IMR-90 (cell line): Measurements from ENCODE around the gene FBXL14. TPM values are rescaled to one million over a fixed set of nuclear protein-coding genes. Genes with fewer than 3 reads are reported as not detected.

Experiments used
- ATAC-seq: fragments of 200-7000 bp; cut with Tn5 transposase; 2 replicates; pipeline ENCODE4 v1.9.1; 2020; ENCODE audit warnings: low read depth, mild to moderate bottlenecking, moderate library complexity
- BruUV-seq: library from RNA; stranded (reverse); fragments of 400-500 nt; replicated peaks from 2 replicates; lab custom pipeline; 2021; lab: Mats Ljungman, UMichigan
- CTCF ChIA-PET: fragments of 300-600 bp; formaldehyde crosslinking; extraction: SDS; loops from one replicate; lab custom pipeline; 2021; ENCODE audit warnings: antibody characterized with exemption; lab: Yijun Ruan, JAX
- POLR2A ChIA-PET: fragments of 300-600 bp; sonication (Branson Sonifier 250); formaldehyde crosslinking; loops from one replicate; lab custom pipeline; 2022; ENCODE audit warnings: antibody characterized with exemption; ENCODE audit not compliant: unreplicated experiment; lab: Charles Lee
- DNase-seq: peaks from one replicate; pipeline ENCODE4 v3.0.0; 2013
- H2AFZ ChIP-seq: replicated peaks from 2 replicates; pipeline ENCODE3; 2013; ENCODE audit warnings: low read length, mild to moderate bottlenecking; ENCODE audit not compliant: poor library complexity
- H2AK5ac ChIP-seq: 2 replicates; pipeline ENCODE4 v1.6.1; 2013; ENCODE audit warnings: low read depth, low read length, inconsistent platforms
- H2AK9ac ChIP-seq: replicated peaks from 2 replicates; pipeline ENCODE3; 2013; ENCODE audit warnings: mild to moderate bottlenecking, low read depth, low read length, moderate library complexity; ENCODE audit not compliant: poor library complexity
- H2BK120ac ChIP-seq: 2 replicates; pipeline ENCODE4 v1.6.1; 2013; ENCODE audit warnings: low read depth, low read length, inconsistent platforms
- H2BK15ac ChIP-seq: 3 replicates; pipeline ENCODE4 v1.6.1; 2013; ENCODE audit warnings: low read depth, low read length, inconsistent platforms
- H2BK20ac ChIP-seq: 2 replicates; pipeline ENCODE4 v1.6.1; 2013; ENCODE audit warnings: low read depth, mild to moderate bottlenecking, inconsistent platforms, low read length, moderate library complexity
- H2BK5ac ChIP-seq: 2 replicates; pipeline ENCODE4 v1.6.1; 2013; ENCODE audit warnings: mild to moderate bottlenecking, low read depth, low read length, inconsistent platforms; ENCODE audit not compliant: poor library complexity, severe bottlenecking
- H3K14ac ChIP-seq: replicated peaks from 2 replicates; pipeline ENCODE4 v1.6.1; 2013; ENCODE audit warnings: low read depth, low read length, inconsistent platforms
- H3K18ac ChIP-seq: 2 replicates; pipeline ENCODE4 v1.6.1; 2013; ENCODE audit warnings: low read depth, low read length, control low read depth
- H3K23ac ChIP-seq: 2 replicates; pipeline ENCODE4 v1.6.1; 2013; ENCODE audit warnings: low read depth, low read length, inconsistent platforms
- H3K27ac ChIP-seq: 2 replicates; pipeline ENCODE4 v1.5.1; 2013; ENCODE audit warnings: mild to moderate bottlenecking, control low read depth, low read length; ENCODE audit not compliant: insufficient read depth
- H3K27me3 ChIP-seq: 2 replicates; pipeline ENCODE4 v1.6.1; 2013; ENCODE audit warnings: low read length; ENCODE audit not compliant: control insufficient read depth, insufficient read depth
- H3K36me3 ChIP-seq: 2 replicates; pipeline ENCODE4 v1.6.1; 2013; ENCODE audit warnings: low read length, mixed read lengths; ENCODE audit not compliant: control insufficient read depth, insufficient read depth
- H3K4ac ChIP-seq: 2 replicates; pipeline ENCODE4 v1.6.1; 2013; ENCODE audit warnings: low read depth, low read length, inconsistent platforms
- H3K4me1 ChIP-seq: 2 replicates; pipeline ENCODE4 v1.6.1; 2013; ENCODE audit warnings: low read length, mixed read lengths; ENCODE audit not compliant: control insufficient read depth, insufficient read depth
- H3K4me2 ChIP-seq: 2 replicates; pipeline ENCODE4 v1.6.1; 2013; ENCODE audit warnings: low read depth, mild to moderate bottlenecking, control low read depth, low read length, moderate library complexity
- H3K4me3 ChIP-seq: 2 replicates; pipeline ENCODE4 v1.5.1; 2013; ENCODE audit warnings: low read depth, mild to moderate bottlenecking, control low read depth, low read length, moderate library complexity; ENCODE audit not compliant: insufficient read depth
- H3K56ac ChIP-seq: 2 replicates; pipeline ENCODE4 v1.6.1; 2013; ENCODE audit warnings: low read length, inconsistent platforms; ENCODE audit not compliant: insufficient read depth; ENCODE audit errors: extremely low read depth
- H3K79me1 ChIP-seq, 2 experiments: 2 replicates each; pipeline ENCODE4 v1.6.1; 2013; ENCODE audit warnings: low read length in 2 of 2, inconsistent platforms in 1 of 2, low read depth in 1 of 2
- H3K9ac ChIP-seq: 2 replicates; pipeline ENCODE4 v1.6.1; 2013; ENCODE audit warnings: low read depth, low read length, control low read depth
- H3K9me1 ChIP-seq: 2 replicates; pipeline ENCODE4 v1.6.1; 2013; ENCODE audit warnings: low read length, inconsistent platforms; ENCODE audit not compliant: insufficient read depth
- H3K9me3 ChIP-seq: 2 replicates; pipeline ENCODE4 v1.6.1; 2013; ENCODE audit warnings: low read length; ENCODE audit not compliant: control insufficient read depth, insufficient read depth
- H4K20me1 ChIP-seq: 2 replicates; pipeline ENCODE4 v1.6.1; 2013; ENCODE audit warnings: low read length, inconsistent platforms; ENCODE audit not compliant: insufficient read depth
- H4K5ac ChIP-seq: 2 replicates; pipeline ENCODE4 v1.6.1; 2013; ENCODE audit warnings: mild to moderate bottlenecking, low read depth, low read length, control low read depth
- H4K8ac ChIP-seq, 2 experiments: 2 replicates each; pipeline ENCODE4 v1.6.1; 2013; ENCODE audit warnings: low read depth in 2 of 2, low read length in 2 of 2, control low read depth in 1 of 2, inconsistent platforms in 1 of 2
- H4K91ac ChIP-seq: 2 replicates; pipeline ENCODE4 v1.6.1; 2013; ENCODE audit warnings: low read depth, low read length, inconsistent platforms; ENCODE audit not compliant: insufficient read depth
- BHLHE40 ChIP-seq: fragments of 150-350 bp; IDR thresholded peaks from 2 replicates; pipeline ENCODE4 v1.6.1; 2016; ENCODE audit warnings: mild to moderate bottlenecking, low read depth, low read length
- CEBPB ChIP-seq: IDR thresholded peaks from 2 replicates; pipeline ENCODE4 v1.6.1; 2012; ENCODE audit warnings: low read depth, low read length, improper control_type of control experiment
- CHD1 ChIP-seq: IDR thresholded peaks from 2 replicates; pipeline ENCODE4 v1.6.1; 2012; ENCODE audit warnings: low read depth, low read length, improper control_type of control experiment
- FOS ChIP-seq: fragments of 150-350 bp; IDR thresholded peaks from 2 replicates; pipeline ENCODE4 v1.6.1; 2016; ENCODE audit warnings: low read depth, low read length
- MAFK ChIP-seq: IDR thresholded peaks from 2 replicates; pipeline ENCODE4 v1.6.1; 2012; ENCODE audit warnings: low read depth, low read length, improper control_type of control experiment
- MAZ ChIP-seq: IDR thresholded peaks from 2 replicates; pipeline ENCODE4 v1.6.1; 2012; ENCODE audit warnings: low read depth, mild to moderate bottlenecking, low read length, improper control_type of control experiment, moderate library complexity, borderline replicate concordance
- MXI1 ChIP-seq: IDR thresholded peaks from 2 replicates; pipeline ENCODE4 v1.6.1; 2012; ENCODE audit warnings: low read depth, mild to moderate bottlenecking, low read length, moderate library complexity, borderline replicate concordance
- NFE2L2 ChIP-seq: fragments of 150-350 bp; IDR thresholded peaks from 2 replicates; pipeline ENCODE4 v1.6.1; 2016; ENCODE audit warnings: low read depth, mild to moderate bottlenecking, low read length
- POLR2A ChIP-seq: IDR thresholded peaks from 2 replicates; pipeline ENCODE4 v1.6.1; 2012; ENCODE audit warnings: mild to moderate bottlenecking, low read depth, low read length
- RAD21 ChIP-seq: IDR thresholded peaks from 2 replicates; pipeline ENCODE4 v1.6.1; 2012; ENCODE audit warnings: low read length, improper control_type of control experiment
- RCOR1 ChIP-seq: IDR thresholded peaks from 2 replicates; pipeline ENCODE4 v1.6.1; 2012; ENCODE audit warnings: mild to moderate bottlenecking, low read length, improper control_type of control experiment; ENCODE audit not compliant: insufficient replicate concordance
- RFX5 ChIP-seq: IDR thresholded peaks from 2 replicates; pipeline ENCODE4 v1.8.0; 2012; ENCODE audit warnings: low read depth, mild to moderate bottlenecking, low read length, moderate library complexity
- SMC3 ChIP-seq: fragments of 150-350 bp; IDR thresholded peaks from 2 replicates; pipeline ENCODE4 v1.6.1; 2016; ENCODE audit warnings: low read depth, mild to moderate bottlenecking, antibody characterized with exemption, low read length, moderate library complexity
- WGBS, 2 experiments: methylation state at CpG; one replicate each; pipeline versions ENCODE4 v1.1.5 to v1.1.7; 2013; ENCODE audit warnings: missing lambda C conversion rate in 2 of 2; ENCODE audit not compliant: insufficient read length in 1 of 2; ENCODE audit errors: extremely low coverage in 2 of 2; 5-methylcytosine and 5-hydroxymethylcytosine counted together
- dilution Hi-C: fragments of 300-500 bp; cut with HindIII; formaldehyde crosslinking; loops from one replicate; pipeline ENCODE4 v1.14.3; 2018; ENCODE audit warnings: low sequenced_read_pairs; ENCODE audit not compliant: unreplicated experiment
- in situ Hi-C: fragments of 300-500 bp; cut with MboI; formaldehyde crosslinking; loops from 3 replicates; pipeline ENCODE4 v1.14.3; 2019; ENCODE audit warnings: low sequenced_read_pairs, inconsistent platforms, mixed read lengths
- intact Hi-C: fragments of 100-400 bp; cut with micrococcal nuclease; formaldehyde crosslinking; loops from 2 replicates; pipeline ENCODE4 v1.10.0; 2022
- polyA plus RNA-seq, 3 experiments: library from polyadenylated mRNA; depleted of rRNA; stranded (reverse); fragments of >200 nt; gene quantifications; 2 replicates each; pipeline ENCODE4 v1.2.3, GENCODE V29; 2012; ENCODE audit warnings: low replicate concordance in 1 of 3
- total RNA-seq: library from RNA; depleted of rRNA; stranded (reverse); fragments of >200 nt; gene quantifications from 2 replicates; pipeline ENCODE4 v1.2.3, GENCODE V29; 2012
- TF ChIP-seq, protein P1 (sequence below): fragments of 150-350 bp; IDR thresholded peaks from 2 replicates; pipeline ENCODE4 v1.6.1; 2017; ENCODE audit warnings: mild to moderate bottlenecking, antibody characterized with exemption, low read length, low read depth
- TF ChIP-seq, protein P2 (sequence below): fragments of 150-350 bp; IDR thresholded peaks from 2 replicates; pipeline ENCODE4 v1.6.1; 2016; ENCODE audit warnings: low read depth, mild to moderate bottlenecking, low read length, moderate library complexity, borderline replicate concordance

Gene FBXL14
- total and polyA plus RNA-seq, 2 of the 4 experiments (the other 2 are of a cell fraction): 4.7 to 7.3 TPM

DNA sequence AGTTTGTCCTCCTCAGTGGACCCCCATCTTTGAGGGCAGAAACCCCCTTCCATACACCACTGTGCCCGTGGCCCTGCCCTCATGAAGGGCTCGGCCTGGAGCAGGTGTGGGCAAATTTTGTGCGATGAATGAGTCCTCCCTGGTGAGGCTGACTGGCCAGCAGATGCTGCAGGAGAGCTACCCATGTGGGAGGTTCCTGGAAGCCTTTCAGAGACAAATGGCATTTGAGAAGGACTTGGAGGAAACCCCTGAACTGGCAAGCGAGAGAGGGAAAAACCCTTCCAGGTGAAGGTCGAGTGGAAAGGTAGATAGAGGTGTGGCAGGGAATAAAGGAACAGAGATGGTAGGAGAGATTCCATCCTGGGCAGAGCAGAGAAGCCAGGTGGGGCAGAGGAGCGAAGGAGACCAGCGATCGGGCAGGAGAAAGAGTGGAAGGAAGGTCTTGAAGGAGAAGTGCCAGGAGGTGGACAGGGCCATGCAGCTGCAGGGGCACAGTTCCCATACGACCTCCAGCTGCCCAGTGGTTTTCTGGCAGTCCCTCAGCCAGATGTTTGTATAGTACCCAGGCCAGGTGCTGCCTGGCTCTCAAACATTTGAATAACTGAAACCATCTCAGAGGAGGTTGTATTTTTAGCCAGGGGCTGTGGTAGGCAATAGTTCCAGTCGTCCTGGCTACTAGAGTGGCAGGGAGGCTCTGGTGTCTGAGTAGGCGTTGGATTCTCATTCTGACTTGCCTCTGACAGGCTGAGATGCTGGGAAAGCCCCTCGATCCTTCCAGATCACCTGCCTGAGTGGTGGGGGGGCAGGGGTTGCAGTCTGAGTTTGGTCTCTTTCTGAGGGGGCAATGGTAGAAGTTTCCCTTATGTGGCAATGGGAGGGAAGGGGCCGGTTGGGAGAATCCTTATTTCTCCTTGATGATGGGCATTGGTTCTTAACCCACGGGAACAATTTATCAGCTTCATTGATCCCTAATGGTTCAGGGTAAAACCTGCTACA, 40.1 kb downstream of the FBXL14 start:
- H3K27me3 ChIP-seq: no peaks in the 10 kb centered on the region
- peaks cover 25% of the 10 kb centered on the region for H3K9me1 ChIP-seq
- no peak overlapping the region for H2AFZ ChIP-seq
- H3K9me3 ChIP-seq: no peaks in the 10 kb centered on the region
- H2BK15ac ChIP-seq: peak overlapping the region; percentile 4; the same call in 1 of the 3 replicates
- WGBS, 2 experiments: 100% methylated on average over 5 of the region's 14 CpGs; no CpG with 5 or more reads in 1 of the 2 experiments
- H2BK120ac ChIP-seq: peak overlapping the region; percentile 2; the same call in 1 of the 2 replicates
- peaks cover 27 to 81% of the 10 kb centered on the region in 2 experiments for H3K79me1 ChIP-seq
- ATAC-seq (no peak), DNase-seq (no peak)
- peaks cover 48% of the 10 kb centered on the region for H4K20me1 ChIP-seq
- H3K56ac ChIP-seq: no peak overlapping the region
- H3K4ac ChIP-seq: peak overlapping the region; percentile 35
- no TSS peak for BruUV-seq
- H2AK9ac ChIP-seq: no peak overlapping the region
- H3K4me3 ChIP-seq: no peak overlapping the region
- peak overlapping the region; percentile 17; the same call in 1 of the 2 replicates for H3K27ac ChIP-seq
- no peak overlapping the region; the same call in 1 of the 2 replicates for H4K5ac ChIP-seq
- H4K8ac ChIP-seq: no peak overlapping the region
- no peak overlapping the region for H2BK20ac ChIP-seq
- no peak overlapping the region for H3K18ac ChIP-seq
- 0 out of 2 replicates have a peak overlapping the region, but pooled peaks have one; percentile 37 for H3K14ac ChIP-seq
- no peak overlapping the region for H3K4me2 ChIP-seq
- in situ Hi-C loops: no loop called here
- H2BK5ac ChIP-seq: no peak overlapping the region
- no peak overlapping the region for H4K91ac ChIP-seq
- peaks cover 26% of the 10 kb centered on the region for H3K4me1 ChIP-seq
- ChIA-PET CTCF (interaction anchor here (0.6 to 1.0 kb wide), 2 partner anchors 28 to 31 kb away, joined by 3 read pairs; no protein-coding TSS in a partner anchor), POLR2A (no interaction called here)
- dilution Hi-C loops: loop anchor here (25.0 kb wide), 1 partner anchor 442 kb away; no protein-coding TSS in a partner anchor
- H3K9ac ChIP-seq: no peak overlapping the region
- no peaks in the 10 kb centered on the region for H3K36me3 ChIP-seq
- no peak overlapping the region; the same call in 1 of the 2 replicates for H3K23ac ChIP-seq
- intact Hi-C loops: no loop called here
- H2AK5ac ChIP-seq: no peak overlapping the region
- TF ChIP-seq MXI1: no peak
- TF ChIP-seq MAFK: no peak
- TF ChIP-seq RCOR1: no peak
- no peak for TF ChIP-seq BHLHE40
- TF ChIP-seq FOS: no peak
- no peak for TF ChIP-seq RAD21
- TF ChIP-seq SMC3: no peak
- no peak for TF ChIP-seq CEBPB
- TF ChIP-seq, protein P1, sequence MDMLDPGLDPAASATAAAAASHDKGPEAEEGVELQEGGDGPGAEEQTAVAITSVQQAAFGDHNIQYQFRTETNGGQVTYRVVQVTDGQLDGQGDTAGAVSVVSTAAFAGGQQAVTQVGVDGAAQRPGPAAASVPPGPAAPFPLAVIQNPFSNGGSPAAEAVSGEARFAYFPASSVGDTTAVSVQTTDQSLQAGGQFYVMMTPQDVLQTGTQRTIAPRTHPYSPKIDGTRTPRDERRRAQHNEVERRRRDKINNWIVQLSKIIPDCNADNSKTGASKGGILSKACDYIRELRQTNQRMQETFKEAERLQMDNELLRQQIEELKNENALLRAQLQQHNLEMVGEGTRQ: no peak
- TF ChIP-seq, protein P2, sequence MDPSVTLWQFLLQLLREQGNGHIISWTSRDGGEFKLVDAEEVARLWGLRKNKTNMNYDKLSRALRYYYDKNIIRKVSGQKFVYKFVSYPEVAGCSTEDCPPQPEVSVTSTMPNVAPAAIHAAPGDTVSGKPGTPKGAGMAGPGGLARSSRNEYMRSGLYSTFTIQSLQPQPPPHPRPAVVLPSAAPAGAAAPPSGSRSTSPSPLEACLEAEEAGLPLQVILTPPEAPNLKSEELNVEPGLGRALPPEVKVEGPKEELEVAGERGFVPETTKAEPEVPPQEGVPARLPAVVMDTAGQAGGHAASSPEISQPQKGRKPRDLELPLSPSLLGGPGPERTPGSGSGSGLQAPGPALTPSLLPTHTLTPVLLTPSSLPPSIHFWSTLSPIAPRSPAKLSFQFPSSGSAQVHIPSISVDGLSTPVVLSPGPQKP: no peak
- TF ChIP-seq NFE2L2: no peak
- TF ChIP-seq MAZ: no peak
- TF ChIP-seq POLR2A: no peak
- TF ChIP-seq RFX5: no peak
- TF ChIP-seq CHD1: no peak
